ENCODE data around the gene AIF1. TPM values are rescaled to one million over a fixed set of nuclear protein-coding genes. Genes with fewer than 3 reads are reported as not detected.
A peak's percentile ranks its signal among the peaks of the same experiment; 100 is the strongest.

AIF1 gene
- polyA plus RNA-seq, 1 donor (not counting 4 experiments of a cell fraction or from before 2014, with no cell fraction given), result not detected

DNA sequence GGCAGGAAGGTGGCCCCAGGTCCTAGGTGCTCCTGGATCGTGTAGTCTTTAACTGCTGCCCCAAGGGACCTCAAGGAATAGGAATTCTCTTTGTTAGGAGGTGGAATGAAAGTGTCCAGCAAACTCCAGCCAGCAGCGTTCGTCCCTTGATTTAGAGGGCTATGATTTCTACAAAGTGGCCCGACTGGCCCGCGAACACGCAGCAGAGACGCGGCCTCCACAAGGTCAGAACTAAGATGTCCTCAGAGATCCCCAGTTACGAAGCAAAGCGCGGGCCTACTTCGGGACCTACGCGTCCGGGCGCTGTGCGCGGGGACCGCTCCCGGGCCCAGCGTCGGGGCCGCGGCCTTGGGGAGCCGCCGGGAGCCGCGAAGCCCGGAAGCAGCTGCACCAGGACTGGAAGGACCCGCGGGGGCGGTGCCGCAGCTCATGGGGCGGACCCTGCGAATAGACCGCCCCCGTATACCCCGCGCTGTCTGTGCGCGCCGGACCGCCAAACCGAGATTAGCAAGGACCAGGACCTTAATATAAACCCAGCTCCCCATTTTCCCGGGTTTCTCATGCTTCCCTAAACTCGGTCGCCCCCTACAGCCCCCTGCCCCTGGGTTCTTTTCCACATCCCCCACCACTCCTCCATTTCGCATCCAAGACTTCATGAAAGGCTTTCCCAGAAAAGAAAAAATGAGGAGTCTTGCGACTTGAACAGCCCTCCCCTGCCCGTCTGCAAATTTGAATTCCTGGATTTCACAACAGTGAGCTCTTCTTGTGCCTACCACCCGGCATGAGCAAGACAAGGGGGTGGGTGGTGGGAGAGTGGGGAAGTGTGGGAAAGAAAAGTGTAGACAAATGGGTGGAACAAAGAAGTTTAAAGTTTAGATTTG, 45.6 kb downstream of the AIF1 start, which contains the start of gene C6orf47:
C6orf47 (minus strand) TSS at position 398 of the 881 bp plus-strand sequence. CDS start 831 bp downstream, outside the sequence.
- dilution Hi-C loops (cut with MboI; ENCODE audit: extremely low pct_ligation_motif_present, low sequenced_read_pairs), result no loop called here
- Histone ChIP-seq H3K27ac (ENCODE audit: control insufficient read depth, insufficient read depth, low read length) (peak within 1 kb of the TSS; percentile 77), H3K4me3 (ENCODE audit: control insufficient read depth in 2 of 3, extremely low read depth in 1 of 3, insufficient read depth in 2 of 3, low read depth in 1 of 3, low read length in 3 of 3) (peak within 1 kb of the TSS; percentile 46 to 97 (median 89)), H3K4me2 (ENCODE audit: control insufficient read depth, extremely low read depth, insufficient read depth, low read depth, low read length) (peak within 1 kb of the TSS; percentile 96), H3K36me3 (ENCODE audit: control insufficient read depth in 2 of 2, extremely low read depth in 1 of 2, insufficient read depth in 2 of 2, low read length in 2 of 2) (peaks cover 8 to 10% of the 10 kb centered on the region in 2 experiments), H3K9ac (ENCODE audit: control insufficient read depth, extremely low read depth, insufficient read depth, low read length) (peak within 1 kb of the TSS; percentile 75), H3K79me2 (ENCODE audit: control insufficient read depth, insufficient read depth, low read length) (peaks cover 31% of the 10 kb centered on the region), H3K9me3 (ENCODE audit: control insufficient read depth, low read depth, low read length) (no peaks in the 10 kb centered on the region), H3K4me1 (ENCODE audit: control insufficient read depth, extremely low read depth, insufficient read depth, low read length) (peaks cover 42% of the 10 kb centered on the region), H3K27me3 (ENCODE audit: control insufficient read depth, extremely low read depth, insufficient read depth, low read length) (no peaks in the 10 kb centered on the region), H3K9me1 (ENCODE audit: control insufficient read depth, extremely low read depth, insufficient read depth, low read length) (no peaks in the 10 kb centered on the region), H2AFZ (ENCODE audit: control insufficient read depth, low read length) (peak within 1 kb of the TSS; percentile 28), H4K20me1 (ENCODE audit: control insufficient read depth, extremely low read depth, insufficient read depth, low read length) (no peaks in the 10 kb centered on the region)
- DNase-seq (ENCODE audit: low read depth, low spot score) (no peak), FAIRE-seq (no peak)
- TF ChIP-seq, protein P1, sequence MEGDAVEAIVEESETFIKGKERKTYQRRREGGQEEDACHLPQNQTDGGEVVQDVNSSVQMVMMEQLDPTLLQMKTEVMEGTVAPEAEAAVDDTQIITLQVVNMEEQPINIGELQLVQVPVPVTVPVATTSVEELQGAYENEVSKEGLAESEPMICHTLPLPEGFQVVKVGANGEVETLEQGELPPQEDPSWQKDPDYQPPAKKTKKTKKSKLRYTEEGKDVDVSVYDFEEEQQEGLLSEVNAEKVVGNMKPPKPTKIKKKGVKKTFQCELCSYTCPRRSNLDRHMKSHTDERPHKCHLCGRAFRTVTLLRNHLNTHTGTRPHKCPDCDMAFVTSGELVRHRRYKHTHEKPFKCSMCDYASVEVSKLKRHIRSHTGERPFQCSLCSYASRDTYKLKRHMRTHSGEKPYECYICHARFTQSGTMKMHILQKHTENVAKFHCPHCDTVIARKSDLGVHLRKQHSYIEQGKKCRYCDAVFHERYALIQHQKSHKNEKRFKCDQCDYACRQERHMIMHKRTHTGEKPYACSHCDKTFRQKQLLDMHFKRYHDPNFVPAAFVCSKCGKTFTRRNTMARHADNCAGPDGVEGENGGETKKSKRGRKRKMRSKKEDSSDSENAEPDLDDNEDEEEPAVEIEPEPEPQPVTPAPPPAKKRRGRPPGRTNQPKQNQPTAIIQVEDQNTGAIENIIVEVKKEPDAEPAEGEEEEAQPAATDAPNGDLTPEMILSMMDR (optimal IDR thresholded peaks at IDR 0.05 in 1 of 3, IDR thresholded peaks at IDR 0.05 in 1 of 3, conservative IDR thresholded peaks at IDR 0.05 in 1 of 3; ENCODE audit: extremely low read depth in 1 of 3, insufficient read depth in 2 of 3, low read length in 3 of 3), result no peak
- TF ChIP-seq EZH2 (IDR thresholded peaks at IDR 0.05; ENCODE audit: low read length), result no peak

DNA sequence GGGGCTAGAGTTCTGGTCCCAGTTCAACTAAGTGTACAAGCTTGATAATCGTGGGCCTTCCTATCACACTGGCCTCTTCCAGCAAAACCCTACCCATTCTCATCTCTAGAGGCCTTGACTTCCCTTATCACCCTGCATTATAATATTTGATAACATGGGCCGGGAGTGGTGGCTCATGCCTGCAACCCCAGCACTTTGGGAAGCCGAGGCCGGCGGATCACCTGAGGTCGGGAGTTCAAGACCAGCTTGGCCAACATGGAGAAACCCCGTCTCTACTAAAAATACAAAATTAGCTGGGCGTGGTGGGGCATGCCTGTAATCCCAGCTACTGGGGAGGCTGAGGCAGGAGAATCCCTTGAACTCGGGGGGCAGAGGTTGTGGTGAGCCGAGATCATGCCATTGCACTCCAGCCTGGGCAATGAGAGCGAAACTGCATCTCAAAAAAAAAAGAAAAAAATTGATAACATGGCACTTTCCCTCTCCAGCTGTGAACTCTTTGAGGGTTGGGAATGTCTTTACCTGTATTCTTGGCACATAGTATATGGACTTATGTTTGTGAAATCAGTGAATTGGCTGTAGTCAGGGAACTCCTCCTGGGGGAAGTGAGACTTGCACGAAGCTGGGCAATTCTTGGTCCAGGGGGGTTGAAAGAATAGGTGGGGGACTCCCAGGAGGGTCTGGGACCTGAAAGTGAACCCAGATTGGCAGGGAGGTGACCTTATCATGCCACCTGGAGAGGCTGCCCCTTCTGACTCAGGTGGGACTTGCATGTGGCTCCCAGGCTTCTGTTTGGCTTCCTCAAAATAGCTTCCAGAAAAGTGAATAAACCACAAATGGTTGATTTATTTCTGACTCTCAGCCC, 46.5 kb downstream of the AIF1 start:
- H4K20me1 ChIP-seq (ENCODE audit: control insufficient read depth, extremely low read depth, insufficient read depth, low read length), result no peaks in the 10 kb centered on the region
- no peak overlapping the region for H3K9ac ChIP-seq (ENCODE audit: control insufficient read depth, extremely low read depth, insufficient read depth, low read length)
- peaks cover 36% of the 10 kb centered on the region for H3K79me2 ChIP-seq (ENCODE audit: control insufficient read depth, insufficient read depth, low read length)
- DNase-seq (ENCODE audit: low read depth, low spot score), result no peak
- peak overlapping the region; percentile 96 for H3K4me2 ChIP-seq (ENCODE audit: control insufficient read depth, extremely low read depth, insufficient read depth, low read depth, low read length)
- TF ChIP-seq, protein P1 (optimal IDR thresholded peaks at IDR 0.05 in 1 of 3, IDR thresholded peaks at IDR 0.05 in 1 of 3, conservative IDR thresholded peaks at IDR 0.05 in 1 of 3; ENCODE audit: extremely low read depth in 1 of 3, insufficient read depth in 2 of 3, low read length in 3 of 3), result no peak
- no peak for TF ChIP-seq EZH2 (IDR thresholded peaks at IDR 0.05; ENCODE audit: low read length)
- H3K27ac ChIP-seq (ENCODE audit: control insufficient read depth, insufficient read depth, low read length), result peak overlapping the region; percentile 77
- dilution Hi-C loops (cut with MboI; ENCODE audit: extremely low pct_ligation_motif_present, low sequenced_read_pairs), result no loop called here
- H3K36me3 ChIP-seq (ENCODE audit: control insufficient read depth in 2 of 2, extremely low read depth in 1 of 2, insufficient read depth in 2 of 2, low read length in 2 of 2), result peaks cover 8% of the 10 kb centered on the region in 2 experiments
- H3K9me3 ChIP-seq (ENCODE audit: control insufficient read depth, low read depth, low read length), result no peaks in the 10 kb centered on the region
- peaks cover 42% of the 10 kb centered on the region for H3K4me1 ChIP-seq (ENCODE audit: control insufficient read depth, extremely low read depth, insufficient read depth, low read length)
- FAIRE-seq, result no peak
- no peaks in the 10 kb centered on the region for H3K9me1 ChIP-seq (ENCODE audit: control insufficient read depth, extremely low read depth, insufficient read depth, low read length)
- H3K4me3 ChIP-seq (ENCODE audit: control insufficient read depth in 2 of 3, extremely low read depth in 1 of 3, insufficient read depth in 2 of 3, low read depth in 1 of 3, low read length in 3 of 3), result peak overlapping the region in 1 of 3 experiments; percentile 89
- no peaks in the 10 kb centered on the region for H3K27me3 ChIP-seq (ENCODE audit: control insufficient read depth, extremely low read depth, insufficient read depth, low read length)
- no peak overlapping the region for H2AFZ ChIP-seq (ENCODE audit: control insufficient read depth, low read length)
